GM21381 (cell line): Measurements from ENCODE around the gene KLK4.

Experiments used
- ATAC-seq: cut with Tn5 transposase; IDR thresholded peaks from one replicate; pipeline ENCODE4 v1.9.1; 2021; ENCODE audit warnings: mild to moderate bottlenecking, moderate library complexity; ENCODE audit not compliant: unreplicated experiment

Gene KLK4

DNA sequence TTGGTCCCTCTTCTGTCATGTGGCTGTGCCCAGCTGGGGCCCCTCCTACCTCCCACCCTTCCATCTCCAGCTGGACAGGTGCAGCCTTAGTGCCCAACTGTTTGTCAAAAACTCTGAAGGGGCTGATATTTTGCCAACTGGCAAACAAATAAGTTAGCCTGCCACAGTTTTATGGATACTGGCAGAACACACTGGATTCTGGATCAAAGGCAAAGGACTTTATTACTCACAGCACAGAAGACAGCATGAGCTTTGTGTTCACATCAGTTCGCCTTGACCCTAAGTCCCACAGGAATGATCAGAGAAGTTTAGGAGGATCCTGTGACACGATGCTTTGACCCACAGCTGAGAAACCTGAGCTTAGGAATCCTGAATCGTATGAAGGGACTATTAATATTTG is 21.6 kb downstream of the KLK4 start:
- no peak for ATAC-seq

GRCh38 chr19:50882188-50882587 is 29.0 kb downstream of the KLK4 start:
- ATAC-seq: no peak

GRCh38 chr19:50880241-50880640 is 31.0 kb downstream of the KLK4 start:
- no peak for ATAC-seq

- ATAC-seq: no peak
These were observed 32.3 kb downstream of the KLK4 start for GRCh38 chr19:50878851-50879250.

- no peak for ATAC-seq
These were observed 33.9 kb downstream of the KLK4 start for GRCh38 chr19:50877338-50877737.

- no peak for ATAC-seq
These were observed 34.7 kb downstream of the KLK4 start for GRCh38 chr19:50876456-50876855.

GRCh38 chr19:50875795-50876422 is 35.3 kb downstream of the KLK4 start:
- ATAC-seq: no peak

DNA sequence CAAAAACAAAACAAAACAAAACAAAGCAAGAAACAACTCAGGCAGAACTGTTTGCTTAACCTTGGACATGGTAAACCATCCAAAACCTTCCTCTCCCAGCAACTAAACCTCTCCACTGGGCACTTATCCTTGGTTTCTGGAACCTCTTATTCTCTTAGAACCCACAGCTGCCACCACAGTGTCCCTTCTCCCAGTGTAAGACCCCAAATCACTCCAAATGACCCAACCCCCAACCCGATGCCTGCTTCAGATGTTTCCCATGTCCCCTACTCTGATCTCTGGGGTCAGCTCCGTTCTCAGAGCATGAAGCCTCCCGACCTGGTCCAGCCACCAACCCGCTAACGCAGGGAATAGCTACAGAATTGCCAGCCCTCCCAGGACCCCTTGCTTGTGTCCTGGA is 37.0 kb downstream of the KLK4 start:
- no peak for ATAC-seq

DNA sequence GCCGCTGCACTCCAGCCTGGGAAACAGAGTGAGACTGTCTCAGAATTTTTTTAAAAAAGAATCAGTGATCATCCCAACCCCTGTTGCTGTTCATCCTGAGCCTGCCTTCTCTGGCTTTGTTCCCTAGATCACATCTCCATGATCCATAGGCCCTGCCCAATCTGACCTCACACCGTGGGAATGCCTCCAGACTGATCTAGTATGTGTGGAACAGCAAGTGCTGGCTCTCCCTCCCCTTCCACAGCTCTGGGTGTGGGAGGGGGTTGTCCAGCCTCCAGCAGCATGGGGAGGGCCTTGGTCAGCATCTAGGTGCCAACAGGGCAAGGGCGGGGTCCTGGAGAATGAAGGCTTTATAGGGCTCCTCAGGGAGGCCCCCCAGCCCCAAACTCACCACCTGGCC is 38.1 kb downstream of the KLK4 start, which contains the start of gene KLK2:
KLK2 (plus strand) TSS at position 384 of the 400 bp plus-strand sequence. CDS start 35 bp downstream, outside the sequence.
- ATAC-seq: no peak

DNA sequence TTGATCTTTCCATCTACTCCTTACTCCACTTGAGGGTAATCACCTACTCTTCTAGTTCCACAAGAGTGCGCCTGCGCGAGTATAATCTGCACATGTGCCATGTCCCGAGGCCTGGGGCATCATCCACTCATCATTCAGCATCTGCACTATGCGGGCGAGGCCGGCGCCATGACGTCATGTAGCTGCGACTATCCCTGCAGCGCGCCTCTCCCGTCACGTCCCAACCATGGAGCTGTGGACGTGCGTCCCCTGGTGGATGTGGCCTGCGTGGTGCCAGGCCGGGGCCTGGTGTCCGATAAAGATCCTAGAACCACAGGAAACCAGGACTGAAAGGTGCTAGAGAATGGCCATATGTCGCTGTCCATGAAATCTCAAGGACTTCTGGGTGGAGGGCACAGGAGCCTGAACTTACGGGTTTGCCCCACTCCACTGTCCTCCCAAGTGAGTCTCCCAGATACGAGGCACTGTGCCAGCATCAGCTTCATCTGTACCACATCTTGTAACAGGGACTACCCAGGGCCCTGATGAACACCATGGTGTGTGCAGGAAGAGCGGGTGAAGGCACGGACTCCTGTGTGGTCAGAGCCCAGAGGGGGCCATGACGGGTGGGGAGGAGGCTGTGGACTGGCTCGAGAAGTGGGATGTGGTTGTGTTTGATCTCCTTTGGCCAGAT is 40.6 kb downstream of the KLK4 start:
- no peak for ATAC-seq

- ATAC-seq: no peak
These were observed 41.7 kb downstream of the KLK4 start for GRCh38 chr19:50869479-50869878.

DNA sequence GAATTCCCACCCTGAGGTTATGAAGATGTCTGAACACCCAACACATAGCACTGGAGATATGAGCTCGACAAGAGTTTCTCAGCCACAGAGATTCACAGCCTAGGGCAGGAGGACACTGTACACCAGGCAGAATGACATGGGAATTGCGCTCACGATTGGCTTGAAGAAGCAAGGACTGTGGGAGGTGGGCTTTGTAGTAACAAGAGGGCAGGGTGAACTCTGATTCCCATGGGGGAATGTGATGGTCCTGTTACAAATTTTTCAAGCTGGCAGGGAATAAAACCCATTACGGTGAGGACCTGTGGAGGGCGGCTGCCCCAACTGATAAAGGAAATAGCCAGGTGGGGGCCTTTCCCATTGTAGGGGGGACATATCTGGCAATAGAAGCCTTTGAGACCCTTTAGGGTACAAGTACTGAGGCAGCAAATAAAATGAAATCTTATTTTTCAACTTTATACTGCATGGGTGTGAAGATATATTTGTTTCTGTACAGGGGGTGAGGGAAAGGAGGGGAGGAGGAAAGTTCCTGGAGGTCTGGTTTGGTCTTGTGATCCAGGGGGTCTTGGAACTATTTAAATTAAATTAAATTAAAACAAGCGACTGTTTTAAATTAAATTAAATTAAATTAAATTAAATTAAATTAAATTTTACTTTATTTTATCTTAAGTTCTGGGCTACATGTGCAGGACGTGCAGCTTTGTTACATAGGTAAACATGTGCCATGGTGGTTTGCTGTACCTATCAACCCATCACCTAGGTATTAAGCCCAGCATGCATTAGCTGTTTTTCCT is 49.5 kb downstream of the KLK4 start:
- ATAC-seq: no peak

DNA sequence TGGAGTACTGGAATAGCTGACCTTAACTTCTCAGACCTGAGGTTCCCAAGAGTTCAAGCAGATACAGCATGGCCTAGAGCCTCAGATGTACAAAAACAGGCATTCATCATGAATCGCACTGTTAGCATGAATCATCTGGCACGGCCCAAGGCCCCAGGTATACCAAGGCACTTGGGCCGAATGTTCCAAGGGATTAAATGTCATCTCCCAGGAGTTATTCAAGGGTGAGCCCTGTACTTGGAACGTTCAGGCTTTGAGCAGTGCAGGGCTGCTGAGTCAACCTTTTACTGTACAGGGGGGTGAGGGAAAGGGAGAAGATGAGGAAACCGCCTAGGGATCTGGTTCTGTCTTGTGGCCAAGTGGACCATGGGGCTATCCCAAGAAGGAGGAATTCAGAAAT is 50.2 kb downstream of the KLK4 start:
- no peak for ATAC-seq

GRCh38 chr19:50859849-50860248 is 51.3 kb downstream of the KLK4 start:
- no peak for ATAC-seq

- ATAC-seq: no peak
These were observed 52.3 kb downstream of the KLK4 start for GRCh38 chr19:50858886-50859285.

DNA sequence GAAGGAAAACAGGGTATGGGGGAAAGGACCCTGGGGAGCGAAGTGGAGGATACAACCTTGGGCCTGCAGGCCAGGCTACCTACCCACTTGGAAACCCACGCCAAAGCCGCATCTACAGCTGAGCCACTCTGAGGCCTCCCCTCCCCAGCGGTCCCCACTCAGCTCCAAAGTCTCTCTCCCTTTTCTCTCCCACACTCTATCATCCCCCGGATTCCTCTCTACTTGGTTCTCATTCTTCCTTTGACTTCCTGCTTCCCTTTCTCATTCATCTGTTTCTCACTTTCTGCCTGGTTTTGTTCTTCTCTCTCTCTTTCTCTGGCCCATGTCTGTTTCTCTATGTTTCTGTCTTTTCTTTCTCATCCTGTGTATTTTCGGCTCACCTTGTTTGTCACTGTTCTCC is 53.8 kb downstream of the KLK4 start:
- no peak for ATAC-seq
